Erythroblast (primary cell): ENCODE measurements around the gene JAKMIP3.

Source experiments
- DNase-seq, 2 experiments: peaks; one replicate each; lab custom pipeline; 2025; lab: John Stamatoyannopoulos, UW
- GATA1 ChIP-seq: IDR thresholded peaks from 2 replicates; pipeline ENCODE4 v1.6.1; 2011; ENCODE audit warnings: low read depth, mild to moderate bottlenecking, control low read depth, low read length, moderate library complexity
- POLR2A ChIP-seq: IDR thresholded peaks from 2 replicates; pipeline ENCODE4 v1.6.1; 2011; ENCODE audit warnings: mild to moderate bottlenecking, low read length

JAKMIP3 gene

GRCh38 chr10:132111121-132111731 is 45.5 kb downstream of the JAKMIP3 start:
- TF ChIP-seq POLR2A (no peak), GATA1 (no peak)
- no peak for DNase-seq

DNA sequence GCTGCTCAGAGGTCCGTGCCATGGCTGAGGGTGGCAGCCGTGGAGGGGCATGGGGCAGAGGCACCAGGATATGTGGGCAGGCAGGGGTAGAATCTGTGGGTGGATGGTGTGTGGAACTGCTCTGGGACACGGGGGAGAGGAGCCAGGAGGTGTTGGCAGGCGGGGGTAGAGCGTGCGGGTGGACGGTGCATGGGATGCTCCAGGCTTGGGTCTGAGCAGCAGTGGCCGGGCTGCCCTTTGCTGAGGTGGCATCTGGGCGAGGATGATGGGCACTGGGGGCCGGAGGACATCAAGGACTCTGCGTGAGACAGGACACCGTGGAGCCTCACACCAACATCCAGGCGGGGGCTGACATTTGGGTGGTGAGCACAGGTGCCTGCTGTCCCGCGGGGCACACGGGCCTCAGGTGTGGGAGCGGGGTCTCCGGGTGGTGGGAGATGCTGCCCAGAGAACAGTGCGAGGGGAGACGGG is 46.2 kb downstream of the JAKMIP3 start:
- DNase-seq, result no peak
- no peak for TF ChIP-seq GATA1
- no peak for TF ChIP-seq POLR2A

DNA sequence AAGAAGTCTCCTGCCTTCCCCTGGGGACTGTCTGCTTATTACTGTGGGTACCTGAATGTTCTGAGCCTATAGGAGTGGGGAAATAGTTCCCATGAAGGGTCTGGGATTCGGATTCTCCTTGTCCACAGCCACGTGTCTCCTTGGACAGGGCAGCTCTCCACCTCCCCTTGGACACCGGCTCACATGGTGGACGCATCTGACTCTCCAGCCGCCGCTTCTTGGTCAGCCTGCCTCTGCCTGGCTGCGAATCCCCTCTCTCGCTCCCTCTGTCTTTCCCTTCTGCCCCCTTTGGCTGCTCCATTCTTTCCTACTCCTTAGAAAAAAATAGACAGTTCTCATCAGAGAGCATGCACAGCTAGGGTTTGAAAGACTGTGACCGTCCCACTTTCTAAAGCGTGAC is 46.9 kb downstream of the JAKMIP3 start:
- no peak for DNase-seq
- TF ChIP-seq POLR2A, result no peak
- TF ChIP-seq GATA1, result no peak

- no peak for TF ChIP-seq GATA1
- no peak for TF ChIP-seq POLR2A
- DNase-seq, result no peak
Observed at GRCh38 chr10:132113206-132113605, 47.5 kb downstream of the JAKMIP3 start.

DNA sequence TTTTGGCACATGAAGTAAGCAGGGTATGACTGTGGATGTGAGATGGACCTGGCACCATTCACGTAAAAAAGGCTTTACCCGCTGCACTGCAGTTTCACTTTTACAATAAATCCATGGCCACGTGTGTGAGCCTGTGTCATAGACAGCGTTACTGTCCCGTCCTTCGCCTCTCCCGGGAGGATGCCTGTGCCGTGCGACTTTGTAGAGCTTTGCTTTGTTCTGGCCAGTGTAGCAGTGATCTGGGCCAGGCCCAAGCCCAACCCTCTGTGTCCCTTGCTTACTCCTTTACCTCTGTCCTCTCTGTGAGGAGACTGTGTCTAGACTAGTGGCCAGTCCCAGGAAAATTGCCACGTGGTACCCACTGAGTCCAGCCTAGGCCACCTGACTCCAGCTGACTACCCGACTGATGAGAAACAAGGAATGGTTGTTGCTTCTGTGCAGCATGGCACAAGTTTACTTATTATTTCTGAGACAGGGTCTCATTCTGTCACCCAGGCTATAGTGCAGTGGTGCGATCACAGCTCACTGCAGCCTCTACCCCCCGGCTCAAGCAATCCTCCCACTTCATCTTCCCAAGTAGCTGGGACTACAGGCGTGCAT is 48.1 kb downstream of the JAKMIP3 start:
- no peak for TF ChIP-seq POLR2A
- no peak for DNase-seq

DNA sequence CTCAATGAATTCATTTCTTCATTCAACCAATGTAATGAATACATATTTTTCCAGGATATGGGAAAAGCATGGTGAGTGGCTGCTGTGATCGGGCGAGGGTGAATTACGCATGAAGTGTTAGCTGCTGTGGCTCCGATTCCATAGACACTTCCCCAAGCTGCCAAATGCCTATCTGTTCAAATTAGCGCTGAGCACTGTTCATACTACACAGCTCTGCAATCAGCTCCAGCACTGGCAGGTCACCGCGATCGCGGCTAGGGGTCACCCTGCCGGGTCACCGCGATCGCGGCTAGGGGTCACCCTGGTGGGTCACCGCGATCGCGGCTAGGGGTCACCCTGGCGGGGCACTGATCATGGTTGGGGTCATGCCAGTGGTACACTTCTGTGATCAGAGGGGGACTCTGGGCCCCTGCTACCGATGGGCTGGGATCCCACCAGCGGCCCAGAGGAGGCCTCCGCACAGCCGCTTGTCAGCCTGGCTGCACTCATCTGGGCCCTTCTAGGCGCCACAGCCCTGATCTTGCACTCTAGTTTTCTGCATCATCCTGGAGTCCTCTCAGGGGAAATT is 49.3 kb downstream of the JAKMIP3 start:
- no peak for TF ChIP-seq GATA1
- no peak for TF ChIP-seq POLR2A
- no peak for DNase-seq
